NCI-H226 (cell line): ENCODE data around the gene CPED1.
"Not testable (repeated sequence)": the region's sequence is repeated elsewhere in the genome, so short reads cannot be mapped to it uniquely, and the experiment has no call there.

Experiments used
- DNase-seq: peaks from one replicate; pipeline ENCODE4 v3.0.0-alpha.2; 2015

CPED1 gene

DNA sequence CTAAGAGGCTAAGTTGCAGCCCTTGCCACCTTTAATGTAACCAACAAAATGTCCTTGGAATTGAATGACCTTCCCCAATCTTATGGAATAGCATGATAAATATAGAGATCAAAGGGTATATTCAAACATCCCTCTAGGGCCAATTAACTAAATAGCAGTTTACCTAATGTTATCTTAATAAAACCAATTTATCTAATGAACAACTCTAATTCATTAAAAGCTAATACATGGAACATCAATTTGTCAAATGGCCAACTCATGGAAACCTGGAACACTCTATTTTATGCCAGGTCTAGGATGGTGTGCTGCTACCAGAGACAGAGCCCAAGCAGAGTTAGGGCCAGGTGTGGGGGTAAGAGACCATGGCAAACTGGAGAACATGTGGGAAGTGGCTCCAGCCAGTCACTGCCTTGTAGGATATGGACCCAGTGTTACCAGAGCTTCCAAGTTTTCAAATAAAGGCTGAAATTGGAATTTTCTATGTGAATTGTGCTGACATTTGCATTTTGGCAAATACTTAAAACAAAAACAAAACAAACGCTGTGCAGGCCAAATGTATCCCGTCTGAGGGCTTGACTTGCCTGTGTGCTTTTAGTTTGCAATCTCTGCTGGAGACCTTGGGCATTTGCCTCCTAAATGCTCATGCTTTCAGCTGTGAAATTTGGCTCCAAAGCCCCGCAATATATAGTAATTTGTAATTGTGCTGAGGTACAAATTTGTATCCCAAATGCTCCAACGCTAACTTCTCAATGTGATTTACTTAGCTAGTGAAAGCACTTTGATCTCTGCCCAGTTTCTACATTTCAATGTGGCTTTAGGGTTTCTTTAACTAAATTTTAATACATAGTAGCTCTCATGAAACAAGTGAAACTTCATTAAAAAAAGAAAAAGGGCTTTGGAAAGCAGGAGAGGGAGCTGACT lies 55.1 kb downstream of the CPED1 start:
- DNase-seq = no peak

DNA sequence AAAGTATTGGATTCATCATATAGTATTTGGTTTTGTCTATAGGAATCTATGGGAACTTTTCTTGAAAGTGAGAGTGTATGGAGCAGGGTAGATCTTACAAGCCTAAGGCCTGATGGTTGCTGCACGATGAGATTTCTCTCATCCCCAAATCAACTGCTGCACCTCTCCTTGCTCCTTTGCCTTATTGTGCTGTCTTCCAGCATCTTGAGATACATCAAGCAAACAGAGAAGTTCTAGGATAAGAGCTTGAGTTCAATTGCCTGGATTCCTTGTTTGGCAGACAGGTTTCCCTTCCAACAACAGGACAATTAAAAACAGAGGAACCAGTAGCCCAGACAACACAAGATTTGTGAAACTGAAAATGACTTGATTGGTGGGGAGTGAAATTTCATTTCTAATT lies 56.6 kb downstream of the CPED1 start:
- no peak for DNase-seq

DNA sequence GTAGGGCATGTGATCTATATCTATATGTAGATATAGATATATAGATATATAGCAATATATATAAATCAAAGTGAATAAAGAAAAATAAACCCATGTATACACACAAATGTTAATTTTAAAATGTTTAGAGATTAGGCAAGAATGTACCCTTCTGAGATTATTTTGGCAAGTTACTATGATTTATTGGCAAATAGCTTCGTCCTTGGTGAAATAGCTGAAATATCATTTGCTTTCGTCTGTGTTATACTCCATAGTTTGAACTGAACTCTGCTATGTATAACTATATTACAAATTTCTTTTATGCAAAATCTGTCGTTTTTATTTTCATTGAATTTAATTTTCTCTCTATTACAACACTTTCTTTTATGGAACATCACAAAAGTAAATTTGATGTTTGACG lies 57.5 kb downstream of the CPED1 start:
- no peak for DNase-seq

DNA sequence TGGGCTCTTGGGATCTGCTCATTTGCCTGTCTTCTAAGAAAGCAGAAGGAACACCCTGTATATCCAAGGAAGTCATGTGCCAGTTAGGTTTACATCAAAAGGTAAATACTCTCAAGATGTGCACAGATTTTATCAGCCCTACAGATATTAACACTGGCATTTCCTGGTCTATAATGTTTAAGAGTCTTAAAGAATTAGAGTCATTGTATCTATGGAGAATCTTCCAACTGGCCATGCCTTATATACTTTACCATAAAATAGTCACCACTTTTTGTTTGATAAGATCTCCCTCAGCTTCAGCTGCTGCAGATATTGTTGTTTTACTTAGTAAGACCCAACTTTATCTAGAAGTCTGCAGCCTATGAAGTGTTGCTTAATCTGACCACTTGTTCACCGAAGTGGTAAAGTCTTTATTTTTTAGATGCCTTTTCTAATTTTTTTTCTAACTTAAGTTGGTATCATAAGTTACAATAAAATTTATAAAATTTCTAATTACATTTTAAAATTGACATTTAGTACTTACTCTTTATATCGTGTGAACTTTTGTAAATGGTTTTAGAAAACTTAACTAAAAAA lies 58.5 kb downstream of the CPED1 start:
- no peak for DNase-seq

DNA sequence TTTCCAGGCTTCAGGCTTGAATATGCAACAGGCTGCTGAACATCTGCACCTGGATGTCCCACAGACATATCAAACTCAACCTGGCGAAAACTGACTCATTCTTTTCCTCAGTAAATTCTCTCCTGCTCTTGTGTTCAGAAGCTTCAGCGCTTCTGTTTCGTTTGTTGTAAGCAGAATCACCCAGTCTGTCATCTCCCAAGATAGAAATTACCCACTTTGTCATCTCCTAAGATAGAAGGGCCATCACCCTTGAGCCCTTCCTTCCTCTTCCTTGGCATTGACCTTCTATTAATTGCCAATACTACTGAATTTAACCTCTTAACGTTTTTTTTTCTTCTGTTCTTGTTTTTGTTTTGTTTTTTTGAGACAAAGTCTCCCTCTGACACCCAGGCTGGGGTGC lies 59.7 kb downstream of the CPED1 start:
- no peak for DNase-seq

DNA sequence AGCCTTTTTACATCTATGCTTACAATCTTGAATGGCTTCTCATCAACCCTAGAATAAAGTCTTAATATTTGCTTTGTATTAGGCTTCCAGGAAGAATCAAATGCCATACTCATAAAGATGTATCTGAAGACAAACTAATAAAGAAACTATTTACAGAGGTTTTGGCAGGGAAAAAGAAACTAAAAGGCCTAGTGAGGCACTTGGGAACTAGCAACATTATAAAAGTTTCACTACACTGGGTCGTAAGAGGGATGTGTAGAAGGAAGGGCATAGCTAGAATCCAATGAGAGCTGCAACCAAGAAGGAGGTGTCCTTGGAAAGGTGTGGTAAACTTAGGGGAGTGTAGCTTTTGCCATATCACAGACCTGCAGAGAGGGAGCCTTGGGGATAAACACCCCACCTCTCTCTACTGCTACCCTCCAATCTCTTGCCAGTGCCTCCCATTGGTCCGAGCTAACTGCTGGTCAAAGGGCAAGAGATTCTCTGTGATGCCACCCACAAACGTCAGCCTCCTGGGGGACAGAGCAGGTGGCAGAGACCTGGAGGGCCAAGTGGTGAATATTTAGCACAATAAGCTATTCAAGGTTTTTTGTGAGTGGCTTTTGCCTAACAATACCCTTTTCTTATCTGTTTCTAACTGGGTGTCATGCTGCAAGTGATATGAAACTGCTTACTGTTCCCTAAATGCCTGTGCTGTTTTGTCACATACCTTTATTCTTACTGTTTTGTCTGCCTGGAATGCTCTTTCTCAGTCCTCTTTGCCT lies 60.7 kb downstream of the CPED1 start:
- no peak for DNase-seq

DNA sequence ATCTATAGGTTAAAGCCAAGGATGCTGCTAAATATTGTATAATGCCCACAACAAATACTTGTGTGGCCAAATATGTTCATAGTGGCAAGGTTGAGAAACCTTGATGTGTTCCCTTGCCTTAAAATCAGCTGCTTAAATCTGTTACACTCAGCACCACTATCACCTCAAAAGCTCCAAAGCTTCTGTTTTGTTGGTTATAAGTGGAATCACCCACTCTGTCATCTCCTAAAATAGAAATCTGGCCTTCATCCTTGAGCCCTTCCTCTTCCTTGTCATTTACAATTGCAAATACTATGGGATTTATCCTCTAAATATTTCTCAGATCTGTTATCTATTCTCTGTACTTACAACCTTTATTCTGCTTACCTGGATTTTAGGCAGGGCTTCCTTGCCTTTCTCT lies 61.4 kb downstream of the CPED1 start:
- no peak for DNase-seq

DNA sequence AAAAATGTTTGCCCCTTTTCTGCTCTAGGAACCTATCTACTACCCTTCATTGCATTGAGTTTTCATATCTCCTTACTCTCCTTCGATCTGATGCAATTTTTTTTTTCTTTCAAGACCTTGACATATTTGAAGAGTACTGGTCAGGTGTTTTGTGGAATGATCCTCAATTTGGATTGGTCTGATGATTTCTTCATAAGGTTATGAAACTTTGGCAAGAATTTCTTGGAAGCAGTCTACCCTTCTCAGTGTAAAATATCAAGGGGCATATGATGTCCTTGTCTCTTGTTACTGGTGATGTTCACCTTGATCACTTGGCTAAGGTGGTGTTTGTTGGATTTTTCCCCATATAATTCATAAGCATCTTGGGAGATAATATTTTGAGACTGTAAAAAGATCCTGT lies 64.7 kb downstream of the CPED1 start:
- DNase-seq = no peak

DNA sequence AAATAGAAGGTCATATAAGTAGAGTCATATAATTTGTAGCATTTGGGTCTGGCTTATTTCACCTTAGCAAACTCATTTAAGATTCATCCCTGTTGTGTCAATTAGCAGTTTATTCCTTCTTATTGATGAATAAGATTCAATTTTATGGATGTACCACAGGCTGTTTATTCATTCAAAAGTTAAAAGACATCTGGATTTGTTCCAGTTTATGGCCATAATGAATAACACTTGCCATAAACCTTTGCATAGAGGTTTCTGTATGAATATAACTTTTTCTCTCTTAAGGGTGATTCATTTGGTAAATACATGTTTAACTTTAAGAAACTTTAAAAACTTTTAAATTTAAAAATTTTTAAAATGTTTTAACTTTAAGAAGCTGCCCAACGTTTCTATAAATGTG lies 66.4 kb downstream of the CPED1 start:
- DNase-seq = no peak

DNA sequence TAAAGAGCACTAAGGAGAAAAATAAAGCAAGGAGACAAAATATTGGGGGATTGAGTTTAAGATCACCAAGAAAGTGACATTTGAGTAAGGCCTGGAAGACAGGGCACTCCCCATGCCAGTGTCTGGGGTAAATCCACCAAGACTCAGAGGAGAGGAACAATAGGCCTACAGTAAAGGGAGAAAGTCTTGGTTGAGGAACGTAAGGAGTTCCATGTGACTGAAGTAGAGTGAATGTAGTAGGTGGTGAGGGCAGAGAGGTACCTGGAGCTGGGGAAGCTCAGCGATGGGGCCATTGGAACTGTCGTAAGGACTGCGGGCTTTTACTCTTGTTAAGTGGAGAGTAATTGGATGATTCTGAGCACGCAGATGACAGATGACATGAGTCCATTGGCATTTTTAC lies 69.4 kb downstream of the CPED1 start:
- no peak for DNase-seq

DNA sequence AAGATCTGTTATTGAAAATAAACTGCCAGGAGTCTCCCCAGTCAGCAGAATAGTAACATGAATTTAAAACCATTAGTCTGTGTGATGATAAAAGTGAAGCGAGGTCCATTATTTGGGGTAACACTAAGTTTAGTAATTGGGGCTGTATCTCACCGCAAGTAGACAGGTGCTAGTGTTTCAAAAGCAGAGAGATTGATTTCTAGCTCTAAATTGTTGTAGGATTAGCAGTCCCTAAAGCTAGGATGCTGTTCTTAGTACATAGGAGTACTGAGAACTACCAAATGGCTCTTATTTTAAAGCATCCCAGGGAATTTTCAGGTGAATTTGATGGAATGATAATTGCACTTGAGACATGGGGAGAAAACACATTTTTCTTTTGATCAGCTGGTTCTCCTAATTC lies 70.5 kb downstream of the CPED1 start:
- DNase-seq = no peak

DNA sequence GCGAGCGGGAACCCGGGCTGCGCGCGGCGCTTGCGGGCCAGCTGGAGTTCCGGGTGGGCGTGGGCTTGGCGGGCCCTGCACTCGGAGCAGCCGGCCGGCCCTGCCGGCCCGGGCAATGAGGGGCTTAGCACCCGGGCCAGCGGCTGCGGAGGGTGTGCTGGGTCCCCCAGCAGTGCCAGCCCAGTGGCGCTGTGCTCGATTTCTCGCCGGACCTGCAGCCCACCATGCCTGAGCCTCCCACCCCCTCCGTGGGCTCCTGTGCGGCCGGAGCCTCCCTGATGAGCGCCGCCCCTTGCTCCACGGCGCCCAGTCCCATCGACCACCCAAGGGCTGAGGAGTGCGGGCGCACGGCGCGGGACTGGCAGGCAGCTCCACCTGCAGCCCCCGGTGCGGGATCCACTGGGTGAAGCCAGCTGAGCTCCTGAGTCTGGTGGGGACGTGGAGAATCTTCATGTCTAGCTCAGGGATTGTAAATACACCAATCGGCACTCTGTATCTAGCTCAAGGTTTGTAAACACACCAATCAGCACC lies 71.5 kb downstream of the CPED1 start:
- not testable (repeated sequence) for DNase-seq

DNA sequence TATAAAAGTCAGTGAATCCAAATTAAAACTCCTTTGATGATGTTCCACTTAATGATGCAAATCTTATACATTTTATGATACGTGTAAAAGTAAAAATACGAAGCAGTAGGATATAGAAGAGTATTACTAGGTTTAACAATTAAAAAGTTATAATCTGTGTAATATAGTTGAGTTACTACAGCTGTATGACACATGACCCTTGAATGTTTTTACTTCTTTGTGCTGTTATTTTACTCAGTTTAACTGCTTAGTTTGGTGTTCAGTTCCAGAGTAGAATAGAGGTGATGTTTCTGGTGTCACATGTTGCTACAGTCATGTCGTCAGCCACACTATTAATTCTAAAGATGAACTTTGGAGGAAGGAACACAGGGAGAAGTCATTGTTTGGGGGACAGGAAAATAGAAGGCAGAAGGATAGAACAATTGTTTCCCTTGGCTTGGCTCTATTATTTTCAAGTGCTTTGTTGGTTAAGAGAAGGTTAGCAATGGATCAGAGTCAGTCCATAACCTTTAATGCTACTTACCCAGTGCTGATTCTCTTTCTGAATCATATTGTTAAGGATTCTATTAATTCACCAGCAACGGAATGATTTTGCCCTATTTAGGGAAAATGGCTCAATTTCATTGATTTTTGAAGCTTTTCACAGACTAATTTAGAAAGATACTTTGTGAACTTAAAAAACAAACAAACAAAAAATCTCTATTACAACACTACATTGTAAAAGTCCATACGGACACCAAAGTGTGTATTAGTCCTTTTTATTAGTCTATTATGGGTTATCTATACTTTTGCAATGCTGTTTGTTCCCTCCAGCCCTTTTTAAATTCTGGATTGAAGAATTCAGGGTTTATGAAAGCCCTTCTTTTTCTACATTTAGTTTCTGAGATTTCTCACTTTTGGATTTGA lies 73.4 kb downstream of the CPED1 start:
- no peak for DNase-seq

DNA sequence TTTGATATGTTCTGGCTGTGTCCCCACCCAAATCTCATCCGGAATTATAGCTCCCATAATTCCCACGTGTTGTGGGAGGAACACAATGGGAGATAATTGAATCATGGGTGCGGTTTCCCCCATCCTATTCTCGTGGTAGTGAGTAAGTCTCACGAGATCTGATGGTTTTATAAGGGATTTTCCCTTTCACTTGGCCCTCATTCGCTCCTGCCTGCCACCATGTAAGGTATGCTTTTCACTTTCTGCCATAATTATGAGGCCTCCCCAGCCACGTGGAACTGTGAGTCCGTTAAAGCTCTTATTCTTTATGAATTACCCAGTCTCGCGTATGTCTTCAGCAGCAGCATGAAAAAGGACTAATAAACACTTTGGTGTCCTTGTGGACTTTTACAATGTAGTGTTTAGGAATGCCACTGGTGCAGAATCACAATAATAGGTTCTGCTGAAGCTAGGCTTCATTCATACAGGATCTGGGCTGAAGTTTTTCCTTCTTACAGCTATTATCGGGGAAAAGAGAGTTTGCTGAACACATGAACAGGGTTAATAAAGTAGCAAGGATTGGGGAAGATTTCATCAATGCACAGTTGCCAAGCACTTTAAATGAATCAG lies 74.3 kb downstream of the CPED1 start:
- no peak for DNase-seq

DNA sequence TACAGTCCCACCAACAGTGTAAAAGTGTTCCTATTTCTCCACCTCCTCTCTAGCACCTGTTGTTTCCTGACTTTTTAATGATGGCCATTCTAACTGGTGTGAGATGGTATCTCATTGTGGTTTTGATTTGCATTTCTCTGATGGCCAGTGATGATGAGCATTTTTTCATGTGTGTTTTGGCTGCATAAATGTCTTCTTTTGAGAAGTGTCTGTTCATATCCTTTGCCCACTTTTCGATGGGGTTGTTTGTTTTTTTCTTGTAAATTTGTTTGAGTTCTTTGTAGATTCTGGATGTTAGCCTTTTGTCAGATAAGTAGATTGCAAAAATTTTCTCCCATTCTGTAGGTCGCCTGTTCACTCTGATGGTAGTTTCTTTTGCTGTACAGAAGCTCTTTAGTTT lies 79.2 kb downstream of the CPED1 start:
- not testable (repeated sequence) for DNase-seq

DNA sequence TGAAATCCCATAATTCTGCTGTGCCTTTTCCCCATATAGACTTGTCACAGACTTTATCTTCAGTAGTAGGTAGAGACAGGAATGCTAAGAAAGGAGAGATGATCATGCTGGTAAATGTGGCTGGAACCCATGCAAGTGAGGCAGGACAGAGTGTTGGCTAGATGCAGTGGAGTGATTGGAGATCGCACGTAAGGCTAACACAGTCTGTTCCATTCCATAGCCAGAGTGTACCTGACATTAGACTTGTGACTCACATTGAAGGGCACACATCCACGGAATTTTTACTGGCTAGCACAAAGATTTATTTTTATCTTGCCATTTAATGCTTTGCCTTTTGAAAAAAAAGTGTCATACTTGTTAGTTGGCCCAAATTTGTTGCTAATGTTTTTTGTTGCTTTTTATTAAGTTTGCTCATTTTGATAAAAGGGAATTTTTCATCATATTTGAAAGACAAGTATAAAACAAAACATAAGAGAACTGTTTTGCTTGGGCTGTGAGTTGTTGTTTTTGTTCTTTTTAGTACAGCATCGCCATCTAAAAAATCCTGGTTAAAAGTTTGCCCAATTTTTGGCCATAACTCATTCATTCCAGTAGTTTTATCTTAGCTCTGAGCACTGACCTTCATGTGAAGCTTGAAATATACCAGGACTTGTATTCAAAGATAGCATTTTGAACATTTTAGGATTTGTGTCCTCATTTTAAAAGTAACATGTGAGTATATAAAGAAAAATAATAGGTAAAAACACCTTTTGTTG lies 81.0 kb downstream of the CPED1 start:
- no peak for DNase-seq

DNA sequence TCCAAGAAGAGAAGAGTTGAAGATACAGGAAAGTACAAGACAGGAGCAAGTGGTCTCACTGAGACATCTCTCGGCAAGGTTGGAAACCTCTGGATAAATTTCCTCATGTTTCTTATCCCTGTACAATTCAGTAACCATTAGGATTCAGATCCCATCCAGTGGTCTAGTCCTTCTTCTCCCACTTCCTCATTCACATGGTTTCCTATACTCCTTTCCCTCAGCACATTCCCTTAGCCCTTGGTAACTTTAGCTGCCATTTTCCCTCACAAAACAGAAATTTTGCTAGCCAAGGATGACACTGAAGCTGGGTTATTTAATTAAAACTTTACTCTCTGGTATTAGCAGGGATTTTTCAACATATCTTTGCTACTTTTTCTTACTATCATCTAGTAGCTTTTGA lies 82.6 kb downstream of the CPED1 start:
- DNase-seq = no peak

DNA sequence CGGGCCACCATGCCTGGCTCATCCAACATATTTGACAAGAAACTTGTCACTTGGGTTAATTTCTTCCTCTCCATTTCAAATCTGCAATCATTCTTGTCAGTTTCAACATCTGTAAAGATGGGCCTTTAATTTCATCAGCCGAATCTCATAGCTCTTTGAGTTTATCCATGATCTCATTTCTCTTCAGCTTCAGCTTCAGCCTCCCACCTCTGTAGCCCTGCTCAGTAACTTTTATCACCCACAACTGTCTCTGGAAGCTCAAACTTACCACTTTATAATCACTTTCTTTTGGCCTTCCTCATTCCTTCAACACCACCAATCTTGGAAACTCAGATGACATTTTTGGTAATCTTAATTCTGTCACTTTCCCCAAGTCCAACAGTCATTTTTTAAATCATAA lies 83.2 kb downstream of the CPED1 start:
- no peak for DNase-seq

DNA sequence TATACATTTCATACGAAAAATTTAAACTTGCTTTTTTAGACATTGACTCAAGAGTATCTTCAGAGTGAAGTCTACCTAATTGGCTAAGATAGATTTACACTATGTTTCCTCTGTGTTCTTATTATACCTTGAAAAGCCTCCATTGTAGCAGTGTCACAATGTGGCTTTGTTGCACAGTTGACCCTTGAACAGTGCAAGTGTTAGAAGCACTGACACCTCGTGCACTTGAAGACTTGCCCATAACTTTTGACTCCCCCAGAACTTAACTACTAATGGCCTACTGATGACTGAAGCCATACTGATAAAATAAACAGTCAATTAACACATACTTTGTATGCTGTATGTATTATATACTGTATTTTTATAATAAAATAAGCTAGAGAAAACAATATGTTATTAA lies 84.3 kb downstream of the CPED1 start:
- no peak for DNase-seq

DNA sequence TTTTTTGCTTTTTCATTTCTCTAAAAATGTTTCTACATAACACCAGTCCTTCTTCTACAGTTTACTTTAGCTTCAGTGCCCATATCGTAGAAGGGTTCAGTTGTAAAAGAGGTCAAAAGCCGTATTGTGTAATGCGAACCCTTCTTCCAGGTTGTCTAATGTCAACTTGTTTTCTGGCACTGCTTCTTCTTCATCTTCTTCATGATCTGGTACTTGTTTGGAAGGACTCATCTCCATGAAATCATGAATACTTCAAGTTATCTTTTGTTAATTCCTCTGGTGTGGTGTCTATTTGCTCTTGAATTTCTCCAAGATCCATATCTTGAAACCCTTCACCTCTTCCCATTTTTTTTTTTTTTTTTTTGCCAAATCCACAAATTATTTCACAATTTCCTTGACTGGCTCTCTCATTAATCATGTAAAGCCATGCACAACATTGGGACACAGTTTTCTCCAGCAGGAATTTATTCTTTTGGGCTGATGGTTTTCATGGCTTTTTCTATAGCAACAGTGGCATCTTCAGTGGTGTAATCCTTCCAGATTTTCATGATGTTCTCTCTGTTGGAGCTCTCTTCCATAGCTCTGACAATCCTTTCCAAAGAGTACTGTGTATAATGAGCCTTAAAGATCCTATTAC lies 85.1 kb downstream of the CPED1 start:
- no peak for DNase-seq

DNA sequence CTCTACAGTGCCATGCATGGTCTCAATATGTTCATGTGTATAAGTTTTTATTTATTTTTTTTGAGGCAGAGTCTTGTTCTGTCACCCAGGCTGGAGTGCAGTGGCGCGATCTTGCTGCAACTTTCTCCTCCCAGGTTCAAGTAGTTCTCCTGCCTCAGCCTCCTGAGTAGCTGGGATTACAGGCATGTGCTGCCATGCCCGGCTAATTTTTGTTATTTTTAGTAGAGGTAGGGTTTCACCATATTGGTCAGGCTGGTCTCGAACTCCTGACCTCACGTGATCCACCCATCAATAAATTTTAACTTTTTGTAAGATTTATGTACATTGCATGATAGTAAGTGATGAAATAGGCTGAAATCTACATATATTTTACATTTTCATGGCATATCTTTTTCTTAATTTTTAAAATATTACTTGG lies 86.9 kb downstream of the CPED1 start:
- not testable (repeated sequence) for DNase-seq
